Neuronal stem cell (in vitro differentiated cells): ENCODE data around the gene UVSSA.

Source experiments
- DNase-seq: peaks from one replicate; pipeline ENCODE4 v3.0.0-alpha.2; 2013; ENCODE audit warnings: low spot score
- H2AFZ ChIP-seq: one replicate; pipeline ENCODE4 v1.6.1; 2013; ENCODE audit warnings: mild to moderate bottlenecking, low read length, inconsistent platforms
- H2AK5ac ChIP-seq: 2 replicates; pipeline ENCODE4 v1.6.1; 2013; ENCODE audit warnings: low read depth, mild to moderate bottlenecking, inconsistent platforms, low read length, moderate library complexity, mixed read lengths
- H2BK120ac ChIP-seq: 2 replicates; pipeline ENCODE4 v1.6.1; 2013; ENCODE audit warnings: low read depth, mild to moderate bottlenecking, inconsistent platforms, low read length, moderate library complexity, mixed read lengths
- H2BK12ac ChIP-seq: one replicate; pipeline ENCODE4 v1.6.1; 2013; ENCODE audit warnings: low read length, inconsistent platforms
- H2BK15ac ChIP-seq: 2 replicates; pipeline ENCODE4 v1.6.1; 2013; ENCODE audit warnings: mild to moderate bottlenecking, low read length, inconsistent platforms, mixed read lengths
- H2BK5ac ChIP-seq: one replicate; pipeline ENCODE4 v1.6.1; 2013; ENCODE audit warnings: inconsistent platforms, mild to moderate bottlenecking, low read length, moderate library complexity
- H3K14ac ChIP-seq: one replicate; pipeline ENCODE4 v1.6.1; 2013; ENCODE audit warnings: low read length, inconsistent platforms
- H3K18ac ChIP-seq: 2 replicates; pipeline ENCODE4 v1.6.1; 2013; ENCODE audit warnings: low read length, inconsistent platforms
- H3K23ac ChIP-seq: 2 replicates; pipeline ENCODE4 v1.6.1; 2013; ENCODE audit warnings: low read depth, mild to moderate bottlenecking, mixed read lengths, low read length, inconsistent platforms; ENCODE audit not compliant: poor library complexity
- H3K27ac ChIP-seq: replicated peaks from 3 replicates; pipeline ENCODE4 v1.5.1; 2013; ENCODE audit warnings: low read length, inconsistent platforms
- H3K27me3 ChIP-seq, 3 experiments: 2 replicates each; pipeline ENCODE4 v1.6.1; 2013; ENCODE audit warnings: low read length in 3 of 3, mild to moderate bottlenecking in 2 of 3, inconsistent platforms in 1 of 3, low read depth in 1 of 3, mixed read lengths in 1 of 3, moderate library complexity in 1 of 3; ENCODE audit not compliant: control insufficient read depth in 3 of 3, insufficient read depth in 3 of 3
- H3K36me3 ChIP-seq, 2 donors: replicated peaks in 1 of 2; 2 replicates each; pipeline ENCODE4 v1.6.1; 2013; ENCODE audit warnings: low read length in 2 of 2; ENCODE audit not compliant: control insufficient read depth in 2 of 2, insufficient read depth in 2 of 2
- H3K4ac ChIP-seq: 2 replicates; pipeline ENCODE4 v1.6.1; 2013; ENCODE audit warnings: inconsistent platforms, mild to moderate bottlenecking, low read length, moderate library complexity
- H3K4me1 ChIP-seq, 2 donors: 1 replicate in 1 of 2; 2 replicates in 1 of 2; pipeline ENCODE4 v1.6.1; 2013; ENCODE audit warnings: low read length in 2 of 2, low read depth in 1 of 2; ENCODE audit not compliant: control insufficient read depth in 2 of 2, insufficient read depth in 1 of 2
- H3K4me2 ChIP-seq: one replicate; pipeline ENCODE4 v1.6.1; 2013; ENCODE audit warnings: mild to moderate bottlenecking, low read length, inconsistent platforms; ENCODE audit not compliant: insufficient read depth, poor library complexity, severe bottlenecking
- H3K4me3 ChIP-seq, 2 donors: 2 replicates each; pipeline ENCODE4 v1.5.1; 2013; ENCODE audit warnings: low read length in 2 of 2, mild to moderate bottlenecking in 2 of 2, inconsistent platforms in 1 of 2, moderate library complexity in 1 of 2
- H3K79me1 ChIP-seq: one replicate; pipeline ENCODE4 v1.6.1; 2013; ENCODE audit warnings: low read depth, mild to moderate bottlenecking, inconsistent platforms, low read length, moderate library complexity
- H3K9ac ChIP-seq: one replicate; pipeline ENCODE4 v1.6.1; 2013; ENCODE audit warnings: mild to moderate bottlenecking, low read depth, low read length, inconsistent platforms; ENCODE audit not compliant: poor library complexity
- H3K9me3 ChIP-seq, 2 donors: replicated peaks in 1 of 2; 2 replicates each; pipeline versions ENCODE3 to v1.6.1; 2013; ENCODE audit warnings: low read length in 2 of 2, mild to moderate bottlenecking in 2 of 2, inconsistent platforms in 1 of 2, low read depth in 1 of 2, mixed read lengths in 1 of 2, moderate library complexity in 1 of 2; ENCODE audit not compliant: control insufficient read depth in 2 of 2, insufficient read depth in 1 of 2
- H4K8ac ChIP-seq: one replicate; pipeline ENCODE4 v1.6.1; 2013; ENCODE audit warnings: low read depth, mild to moderate bottlenecking, inconsistent platforms, low read length, moderate library complexity
- H4K91ac ChIP-seq: one replicate; pipeline ENCODE4 v1.6.1; 2013; ENCODE audit warnings: low read length, low read depth, mild to moderate bottlenecking, inconsistent platforms; ENCODE audit not compliant: poor library complexity
- WGBS, 2 donors: extraction: QIAGEN DNeasy Blood & Tissue Kit; methylation state at CpG; one replicate each; pipeline ENCODE4 v1.1.7; 2013; ENCODE audit warnings: missing lambda C conversion rate in 2 of 2, mixed read lengths in 1 of 2; ENCODE audit not compliant: insufficient read length in 2 of 2, insufficient replicate concordance in 1 of 2; ENCODE audit errors: extremely low coverage in 2 of 2; 5-methylcytosine and 5-hydroxymethylcytosine counted together

Gene UVSSA

GRCh38 chr4:1382776-1383727 is 36.0 kb downstream of the UVSSA start:
- Histone ChIP-seq H3K14ac (no peak overlapping the region), H3K4me2 (no peak overlapping the region), H2BK5ac (no peak overlapping the region), H3K9me3 (no peaks in the 10 kb centered on the region), H2BK120ac (no peak overlapping the region), H3K36me3 (peaks cover 2 to 26% of the 10 kb centered on the region in 2 donors), H3K23ac (peak overlapping the region; percentile 60), H4K8ac (no peak overlapping the region), H2BK12ac (no peak overlapping the region), H2AFZ (no peak overlapping the region), H3K4me3 (no peak overlapping the region), H3K27me3 (no peaks in the 10 kb centered on the region), H3K4ac (no peak overlapping the region), H3K4me1 (peaks cover 0 to 7% of the 10 kb centered on the region in 2 donors), H2AK5ac (peak overlapping the region; percentile 75), H4K91ac (no peak overlapping the region), H3K79me1 (no peaks in the 10 kb centered on the region), H2BK15ac (peak overlapping the region; percentile 17), H3K27ac (no peak overlapping the region), H3K9ac (no peak overlapping the region), H3K18ac (peak overlapping the region; percentile 78)
- DNase-seq = no peak
- no CpG with 5 or more reads among the region's 27 CpGs for WGBS, 2 donors

- no peaks in the 10 kb centered on the region for H3K79me1 ChIP-seq
- H2BK120ac ChIP-seq = no peak overlapping the region
- H3K14ac ChIP-seq = no peak overlapping the region
- H2BK12ac ChIP-seq = no peak overlapping the region
- peaks cover 0 to 8% of the 10 kb centered on the region in 2 donors for H3K9me3 ChIP-seq
- H3K36me3 ChIP-seq = peaks cover 2 to 26% of the 10 kb centered on the region in 2 donors
- H3K18ac ChIP-seq = peak overlapping the region; percentile 5
- H2BK5ac ChIP-seq = no peak overlapping the region
- H4K8ac ChIP-seq = no peak overlapping the region
- H2AK5ac ChIP-seq = peak overlapping the region; percentile 75
- H3K4me1 ChIP-seq = peaks cover 0 to 7% of the 10 kb centered on the region in 2 donors
- H2AFZ ChIP-seq = no peak overlapping the region
- no peaks in the 10 kb centered on the region for H3K27me3 ChIP-seq
- no peak overlapping the region for H4K91ac ChIP-seq
- H3K4ac ChIP-seq = no peak overlapping the region
- no peak overlapping the region for H3K4me3 ChIP-seq
- peak overlapping the region; percentile 73 for H3K23ac ChIP-seq
- H3K4me2 ChIP-seq = no peak overlapping the region
- H3K27ac ChIP-seq = no peak overlapping the region
- DNase-seq = no peak
- H3K9ac ChIP-seq = peak overlapping the region; percentile 24
- no CpG with 5 or more reads among the region's 34 CpGs for WGBS, 2 donors
- H2BK15ac ChIP-seq = no peak overlapping the region
These were observed 37.0 kb downstream of the UVSSA start for GRCh38 chr4:1383728-1384591.

- Histone ChIP-seq H3K18ac (peak overlapping the region; percentile 22), H3K27ac (no peak overlapping the region), H3K4me3 (no peak overlapping the region), H3K27me3 (no peaks in the 10 kb centered on the region), H2AFZ (no peak overlapping the region), H3K79me1 (no peaks in the 10 kb centered on the region), H3K4me2 (no peak overlapping the region), H3K4me1 (peaks cover 0 to 7% of the 10 kb centered on the region in 2 donors), H2BK5ac (no peak overlapping the region), H4K8ac (no peak overlapping the region), H2BK15ac (no peak overlapping the region), H3K9ac (no peak overlapping the region), H2BK120ac (no peak overlapping the region), H2AK5ac (no peak overlapping the region), H3K36me3 (peaks cover 2 to 26% of the 10 kb centered on the region in 2 donors), H2BK12ac (no peak overlapping the region), H3K9me3 (peaks cover 0 to 12% of the 10 kb centered on the region in 2 donors), H3K14ac (no peak overlapping the region), H3K23ac (no peak overlapping the region), H4K91ac (no peak overlapping the region), H3K4ac (no peak overlapping the region)
- no peak for DNase-seq
- WGBS, 2 donors = no CpG with 5 or more reads among the region's 16 CpGs
These were observed 37.8 kb downstream of the UVSSA start for GRCh38 chr4:1384675-1385372.
